H1 (cell line): ENCODE measurements around the gene TNFAIP8L3. TPM values are rescaled to one million over a fixed set of nuclear protein-coding genes. Genes with fewer than 3 reads are reported as not detected.

Experiments
- polyA plus RNA-seq, 7 experiments: library from polyadenylated mRNA; depleted of rRNA in 3 of 7; stranded (reverse) in 5 of 7; unstranded in 2 of 7; fragments of >200 nt in 5 of 7; fragments of 200-250 nt in 2 of 7; gene quantifications; 1 replicate in 5 of 7; 2 replicates in 1 of 7; 4 replicates in 1 of 7; pipeline versions ENCODE4 v1.2.1 to v1.2.3, GENCODE V29; 2011 to 2013; ENCODE audit warnings: missing spikeins in 2 of 7, mixed read lengths in 2 of 7
- total RNA-seq: library from RNA; stranded (reverse); fragmentation: NEBNext Ultra II Directional; extraction: Animal tissue kit (Norgen Biotek cat#: 25700); gene quantifications from 2 replicates; pipeline ENCODE4 v1.2.1, GENCODE V29; 2021

TNFAIP8L3 gene
- total and polyA plus RNA-seq, 2 of the 8 experiments (the other 6 are each of a cell fraction or from before 2014, with no cell fraction given), result 0.23 to 0.67 TPM

Other genes with a start within 250 kb of the TNFAIP8L3 start
- gene AP4E1, start 186.2 kb downstream of the TNFAIP8L3 start, total RNA-seq, result 9.3 and 10.9 TPM in 2 replicates
- gene AP4E1, start 186.2 kb downstream of the TNFAIP8L3 start, polyA plus RNA-seq (2011; rRNA removed), result 1.1 and 1.4 TPM in 2 replicates
- gene CYP19A1, start 243.7 kb upstream of the TNFAIP8L3 start, total RNA-seq, result not detected in 2 replicates
- not detected in 2 replicates for gene CYP19A1, start 243.7 kb upstream of the TNFAIP8L3 start, polyA plus RNA-seq (2011; rRNA removed)
- 0.44 and 0.50 TPM in 2 replicates for gene GLDN, start 246.7 kb upstream of the TNFAIP8L3 start, total RNA-seq
- 0.16 and 0.24 TPM in 2 replicates for gene GLDN, start 246.7 kb upstream of the TNFAIP8L3 start, polyA plus RNA-seq (2011; rRNA removed)